KOPT-K1 (cell line): ENCODE results near the gene NPFFR2.
"Not testable (repeated sequence)": the region's sequence is repeated elsewhere in the genome, so short reads cannot be mapped to it uniquely, and the experiment has no call there.

Experiments
- H3K27ac ChIP-seq: fragments of 200-600 bp; sonication (generic); 2 replicates; pipeline ENCODE4 v1.5.1; 2016; ENCODE audit warnings: antibody characterized with exemption, mild to moderate bottlenecking, low read depth, low read length; ENCODE audit not compliant: poor library complexity, severe bottlenecking
- H3K36me3 ChIP-seq: fragments of 200-600 bp; sonication (generic); 2 replicates; pipeline ENCODE4 v1.5.1; 2017; ENCODE audit warnings: antibody characterized with exemption, mild to moderate bottlenecking, low read length, moderate library complexity; ENCODE audit not compliant: insufficient read depth
- H3K9me3 ChIP-seq: fragments of 200-600 bp; sonication (generic); 2 replicates; pipeline ENCODE4 v1.5.1; 2017; ENCODE audit warnings: antibody characterized with exemption, low read length, mild to moderate bottlenecking; ENCODE audit not compliant: insufficient read depth, poor library complexity, severe bottlenecking

Gene NPFFR2

GRCh38 chr4:72169285-72169684 lies 137.5 kb downstream of the NPFFR2 start:
- not testable (repeated sequence) for H3K27ac ChIP-seq, H3K9me3 ChIP-seq, H3K36me3 ChIP-seq

GRCh38 chr4:72169861-72170260 lies 138.1 kb downstream of the NPFFR2 start:
- Histone ChIP-seq H3K9me3 (no peaks in the 10 kb centered on the region), H3K36me3 (no peaks in the 10 kb centered on the region), H3K27ac (no peak overlapping the region)

- Histone ChIP-seq H3K9me3 (peaks cover 4% of the 10 kb centered on the region), H3K27ac (no peak overlapping the region), H3K36me3 (no peaks in the 10 kb centered on the region)
Measured at GRCh38 chr4:72171761-72172160, 140.0 kb downstream of the NPFFR2 start.

- no peak overlapping the region for H3K27ac ChIP-seq
- H3K9me3 ChIP-seq, result peaks cover 4% of the 10 kb centered on the region
- no peaks in the 10 kb centered on the region for H3K36me3 ChIP-seq
Measured at GRCh38 chr4:72179342-72179741, 147.5 kb downstream of the NPFFR2 start.

- Histone ChIP-seq H3K36me3 (no peaks in the 10 kb centered on the region), H3K9me3 (no peaks in the 10 kb centered on the region), H3K27ac (no peak overlapping the region)
Measured at GRCh38 chr4:72186714-72187113, 154.9 kb downstream of the NPFFR2 start.

DNA sequence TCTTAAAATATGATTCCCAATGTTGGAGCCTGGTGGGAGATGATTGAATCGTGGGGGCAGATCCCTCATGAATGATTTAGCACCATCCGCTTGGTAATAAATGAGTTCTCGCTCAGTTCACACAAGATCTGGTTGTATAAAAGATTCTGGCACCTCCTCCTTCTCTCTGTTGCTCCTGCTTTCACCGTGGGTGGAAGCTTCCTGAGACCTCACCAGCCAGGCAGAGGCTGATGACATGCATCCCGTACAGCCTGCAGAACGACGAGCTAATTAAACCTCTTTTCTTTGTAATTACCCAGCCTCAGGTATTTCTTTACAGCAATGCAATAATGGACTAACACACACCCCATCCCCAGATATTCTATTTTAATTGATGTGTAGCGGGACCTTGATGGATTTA lies 162.2 kb downstream of the NPFFR2 start:
- no peaks in the 10 kb centered on the region for H3K36me3 ChIP-seq
- no peaks in the 10 kb centered on the region for H3K9me3 ChIP-seq
- no peak overlapping the region for H3K27ac ChIP-seq

DNA sequence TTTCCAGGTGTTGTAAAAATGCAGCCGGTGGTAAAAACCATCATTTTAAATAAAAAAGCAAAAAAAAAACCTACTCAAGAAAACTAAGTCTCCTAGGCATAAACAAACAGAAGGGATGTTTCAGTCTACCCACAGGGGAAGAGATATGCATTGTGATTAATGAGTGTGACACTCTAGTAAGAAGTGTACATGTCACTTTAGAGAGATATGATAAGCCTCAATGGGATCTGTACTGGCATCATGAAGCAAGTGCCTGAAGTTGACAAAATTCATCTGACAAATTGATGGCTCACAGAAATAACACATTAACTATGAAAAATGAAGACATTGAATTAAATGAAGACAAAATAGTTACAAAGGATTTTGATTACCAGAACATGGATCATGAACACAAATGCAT lies 162.7 kb downstream of the NPFFR2 start:
- no peaks in the 10 kb centered on the region for H3K9me3 ChIP-seq
- H3K36me3 ChIP-seq, result no peaks in the 10 kb centered on the region
- no peak overlapping the region for H3K27ac ChIP-seq
